OCI-LY7 (cell line): ENCODE data around the gene SAMD10. TPM values are rescaled to one million over a fixed set of nuclear protein-coding genes. Genes with fewer than 3 reads are reported as not detected.

Experiments
- BruUV-seq: library from RNA; stranded (reverse); fragments of 400-500 nt; replicated peaks from 2 replicates; lab custom pipeline; 2021; lab: Mats Ljungman, UMichigan
- CTCF ChIA-PET: fragments of 300-600 bp; sonication (Branson Sonifier 250); formaldehyde crosslinking; loops from one replicate; lab custom pipeline; 2022; ENCODE audit warnings: antibody characterized with exemption; ENCODE audit not compliant: unreplicated experiment; lab: Charles Lee
- POLR2A ChIA-PET: fragments of 300-600 bp; sonication (Branson Sonifier 250); formaldehyde crosslinking; loops from one replicate; lab custom pipeline; 2022; ENCODE audit warnings: antibody characterized with exemption; lab: Charles Lee
- DNase-seq: peaks from one replicate; pipeline ENCODE4 v3.0.0-alpha.2; 2015; ENCODE audit warnings: low spot score
- H2AFZ ChIP-seq: fragments of 200-600 bp; sonication (generic), shearing (Covaris generic); 2 replicates; pipeline ENCODE4 v1.6.1; 2014; ENCODE audit warnings: mild to moderate bottlenecking, antibody characterized with exemption, low read length, moderate library complexity
- H3K27ac ChIP-seq: fragments of 200-600 bp; sonication (generic); 2 replicates; pipeline ENCODE4 v1.5.1; 2014; ENCODE audit warnings: mixed run types, low read depth, mild to moderate bottlenecking, moderate library complexity, low read length, inconsistent platforms; ENCODE audit not compliant: poor library complexity, severe bottlenecking
- H3K36me3 ChIP-seq: fragments of 200-600 bp; sonication (generic); 2 replicates; pipeline ENCODE4 v1.6.1; 2014; ENCODE audit warnings: mild to moderate bottlenecking, antibody characterized with exemption, low read length, moderate library complexity, mixed read lengths; ENCODE audit not compliant: insufficient read depth
- H3K4me1 ChIP-seq: fragments of 200-600 bp; sonication (generic); 2 replicates; pipeline ENCODE4 v1.5.1; 2014; ENCODE audit warnings: mild to moderate bottlenecking, low read length; ENCODE audit not compliant: insufficient read depth, poor library complexity, severe bottlenecking
- H3K4me2 ChIP-seq: fragments of 200-600 bp; sonication (generic); 2 replicates; pipeline ENCODE4 v1.6.1; 2014; ENCODE audit warnings: mild to moderate bottlenecking, low read length
- H3K4me3 ChIP-seq: fragments of 200-600 bp; sonication (generic); 2 replicates; pipeline ENCODE4 v1.5.1; 2014; ENCODE audit warnings: mild to moderate bottlenecking, low read depth, low read length; ENCODE audit not compliant: poor library complexity, severe bottlenecking
- H3K79me2 ChIP-seq: fragments of 200-600 bp; sonication (generic); 2 replicates; pipeline ENCODE4 v1.6.1; 2016; ENCODE audit warnings: low read depth, mild to moderate bottlenecking, low read length, moderate library complexity, mixed read lengths; ENCODE audit not compliant: insufficient read depth
- H3K9me2 ChIP-seq: fragments of 200-600 bp; sonication (generic); 2 replicates; pipeline ENCODE4 v1.6.1; 2016; ENCODE audit warnings: mild to moderate bottlenecking, low read length, mixed read lengths; ENCODE audit not compliant: insufficient read depth
- H3K9me3 ChIP-seq: fragments of 200-600 bp; sonication (generic); 2 replicates; pipeline ENCODE4 v1.6.1; 2014; ENCODE audit warnings: mild to moderate bottlenecking, mixed run types, low read length, mixed read lengths
- H4K20me1 ChIP-seq: fragments of 200-600 bp; sonication (generic); 2 replicates; pipeline ENCODE4 v1.6.1; 2014; ENCODE audit warnings: mild to moderate bottlenecking, antibody characterized with exemption, low read length, moderate library complexity, mixed read lengths; ENCODE audit not compliant: insufficient read depth
- CTCF ChIP-seq: fragments of 200-600 bp; sonication (generic); conservative IDR thresholded peaks from 2 replicates; pipeline ENCODE4 v1.5.1; 2014; ENCODE audit warnings: mild to moderate bottlenecking, antibody characterized with exemption, low read length, moderate library complexity, mixed read lengths
- EZH2phosphoT487 ChIP-seq: fragments of 200-600 bp; sonication (generic); IDR thresholded peaks from 2 replicates; pipeline ENCODE4 v1.6.1; 2018; ENCODE audit warnings: low read depth, borderline replicate concordance, mild to moderate bottlenecking, mixed run types, antibody characterized with exemption, low read length, moderate library complexity, mixed read lengths
- intact Hi-C: fragments of 100-400 bp; cut with micrococcal nuclease; formaldehyde crosslinking; loops from one replicate; pipeline ENCODE4 v1.10.0; 2022; ENCODE audit not compliant: unreplicated experiment
- total RNA-seq, 2 experiments: library from RNA; depleted of rRNA in 1 of 2; stranded (reverse); fragments of >200 nt in 1 of 2; shearing (Covaris generic) in 1 of 2; gene quantifications; 2 replicates each; pipeline ENCODE4 v1.2.3, GENCODE V29; 2014 to 2022

Gene SAMD10
- total RNA-seq, 2 experiments from 2014 or later = 11.9 to 12.0 TPM

GRCh38 chr20:64006490-64006889, 27.0 kb upstream of the SAMD10 start:
- CTCF ChIA-PET = no interaction called here

GRCh38 chr20:64005394-64005793, 26.0 kb upstream of the SAMD10 start:
- intact Hi-C loops = no loop called here
- Histone ChIP-seq H3K79me2 (no peaks in the 10 kb centered on the region), H3K9me2 (no peaks in the 10 kb centered on the region), H3K36me3 (peaks cover 88% of the 10 kb centered on the region), H3K4me1 (no peaks in the 10 kb centered on the region), H3K4me3 (no peak overlapping the region), H3K4me2 (no peak overlapping the region), H2AFZ (no peak overlapping the region), H3K27ac (no peak overlapping the region), H4K20me1 (no peaks in the 10 kb centered on the region), H3K9me3 (peaks cover 13% of the 10 kb centered on the region; the same call in 1 of the 2 replicates)
- no TSS peak for BruUV-seq
- CTCF ChIA-PET = no interaction called here
- POLR2A ChIA-PET = no interaction called here
- TF ChIP-seq CTCF (no peak), EZH2phosphoT487 (no peak)
- no peak for DNase-seq

More at GRCh38 chr20:64006490-64006889, 27.0 kb upstream of the SAMD10 start:
- no peak overlapping the region for H3K27ac ChIP-seq
- no peak for TF ChIP-seq EZH2phosphoT487
- no peak for TF ChIP-seq CTCF
- no peaks in the 10 kb centered on the region for H3K4me1 ChIP-seq
- intact Hi-C loops = no loop called here
- H3K9me3 ChIP-seq = peaks cover 13% of the 10 kb centered on the region; the same call in 1 of the 2 replicates
- no peak overlapping the region for H3K4me3 ChIP-seq
- H3K79me2 ChIP-seq = no peaks in the 10 kb centered on the region
- H4K20me1 ChIP-seq = no peaks in the 10 kb centered on the region
- no peak overlapping the region for H2AFZ ChIP-seq
- POLR2A ChIA-PET = no interaction called here
- BruUV-seq = no TSS peak
- H3K9me2 ChIP-seq = no peaks in the 10 kb centered on the region
- peaks cover 90% of the 10 kb centered on the region for H3K36me3 ChIP-seq
- DNase-seq = no peak
- no peak overlapping the region for H3K4me2 ChIP-seq

GRCh38 chr20:64003960-64004725, 24.7 kb upstream of the SAMD10 start:
- no peaks in the 10 kb centered on the region for H3K79me2 ChIP-seq
- TSS peak; percentile 38 for BruUV-seq
- H3K4me1 ChIP-seq = no peaks in the 10 kb centered on the region
- intact Hi-C loops = no loop called here
- no peaks in the 10 kb centered on the region for H3K9me2 ChIP-seq
- H3K27ac ChIP-seq = no peak overlapping the region
- H3K4me2 ChIP-seq = no peak overlapping the region
- CTCF ChIA-PET = no interaction called here
- no peaks in the 10 kb centered on the region for H4K20me1 ChIP-seq
- no peak for DNase-seq
- H2AFZ ChIP-seq = no peak overlapping the region
- H3K9me3 ChIP-seq = peaks cover 13% of the 10 kb centered on the region; the same call in 1 of the 2 replicates
- H3K4me3 ChIP-seq = no peak overlapping the region
- no peak for TF ChIP-seq EZH2phosphoT487
- no peak for TF ChIP-seq CTCF
- POLR2A ChIA-PET = no interaction called here
- H3K36me3 ChIP-seq = peaks cover 88% of the 10 kb centered on the region
